ENCODE measurements around the gene TXNRD2. TPM values are rescaled to one million over a fixed set of nuclear protein-coding genes. Genes with fewer than 3 reads are reported as not detected.

The TXNRD2 gene
- total RNA-seq, 1 donor from 2014 or later: 47.5 TPM

GRCh38 chr22:19962246-19962908, 20.8 kb upstream of the TXNRD2 start:
- no peaks in the 10 kb centered on the region for H3K9me3 ChIP-seq
- H3K36me3 ChIP-seq: peaks cover 28% of the 10 kb centered on the region
- ATAC-seq (peak; percentile 71), DNase-seq (peak; percentile 85)
- intact Hi-C loops (cut with DNase I): no loop called here
- TF ChIP-seq CTCF (IDR thresholded peaks at IDR 0.05): peak; percentile 47
- peaks cover 33% of the 10 kb centered on the region for H3K4me1 ChIP-seq
- no peaks in the 10 kb centered on the region for H3K27me3 ChIP-seq (ENCODE audit: low read depth)
- H3K27ac ChIP-seq: peak overlapping the region; percentile 78
- peak overlapping the region; percentile 35 for H3K4me3 ChIP-seq

DNA sequence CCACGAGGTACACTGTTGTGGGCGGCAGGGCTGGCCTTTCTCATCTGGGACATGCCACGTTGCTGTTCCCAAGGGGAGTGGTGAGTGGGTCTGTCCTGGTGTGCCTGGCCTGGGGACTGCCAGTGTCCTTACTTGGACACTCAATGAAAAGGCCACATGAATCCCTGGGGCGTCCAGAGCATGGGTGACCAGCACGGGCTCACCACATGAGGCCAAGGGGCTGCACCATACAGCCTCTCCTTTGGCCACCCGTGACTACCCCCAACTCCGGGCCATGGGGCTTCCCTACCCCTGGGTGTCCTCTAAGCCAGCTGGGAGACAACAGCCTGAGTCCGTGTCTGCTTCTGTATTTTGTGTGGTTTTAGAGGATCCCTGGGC, 20.2 kb upstream of the TXNRD2 start:
- DNase-seq (no peak), ATAC-seq (no peak)
- Histone ChIP-seq H3K27me3 (ENCODE audit: low read depth) (no peaks in the 10 kb centered on the region), H3K4me1 (peaks cover 33% of the 10 kb centered on the region), H3K4me3 (no peak overlapping the region), H3K9me3 (no peaks in the 10 kb centered on the region), H3K36me3 (peaks cover 23% of the 10 kb centered on the region), H3K27ac (no peak overlapping the region)
- intact Hi-C loops (cut with DNase I): no loop called here
- no peak for TF ChIP-seq CTCF (IDR thresholded peaks at IDR 0.05)

GRCh38 chr22:19961201-19961580, 19.6 kb upstream of the TXNRD2 start:
- intact Hi-C loops (cut with DNase I): no loop called here
- no peak for DNase-seq
- Histone ChIP-seq H3K9me3 (no peaks in the 10 kb centered on the region), H3K4me1 (peaks cover 33% of the 10 kb centered on the region), H3K27me3 (ENCODE audit: low read depth) (no peaks in the 10 kb centered on the region), H3K27ac (no peak overlapping the region), H3K36me3 (peaks cover 22% of the 10 kb centered on the region), H3K4me3 (no peak overlapping the region)
- no peak for TF ChIP-seq CTCF (IDR thresholded peaks at IDR 0.05)
- ATAC-seq: no peak

DNA sequence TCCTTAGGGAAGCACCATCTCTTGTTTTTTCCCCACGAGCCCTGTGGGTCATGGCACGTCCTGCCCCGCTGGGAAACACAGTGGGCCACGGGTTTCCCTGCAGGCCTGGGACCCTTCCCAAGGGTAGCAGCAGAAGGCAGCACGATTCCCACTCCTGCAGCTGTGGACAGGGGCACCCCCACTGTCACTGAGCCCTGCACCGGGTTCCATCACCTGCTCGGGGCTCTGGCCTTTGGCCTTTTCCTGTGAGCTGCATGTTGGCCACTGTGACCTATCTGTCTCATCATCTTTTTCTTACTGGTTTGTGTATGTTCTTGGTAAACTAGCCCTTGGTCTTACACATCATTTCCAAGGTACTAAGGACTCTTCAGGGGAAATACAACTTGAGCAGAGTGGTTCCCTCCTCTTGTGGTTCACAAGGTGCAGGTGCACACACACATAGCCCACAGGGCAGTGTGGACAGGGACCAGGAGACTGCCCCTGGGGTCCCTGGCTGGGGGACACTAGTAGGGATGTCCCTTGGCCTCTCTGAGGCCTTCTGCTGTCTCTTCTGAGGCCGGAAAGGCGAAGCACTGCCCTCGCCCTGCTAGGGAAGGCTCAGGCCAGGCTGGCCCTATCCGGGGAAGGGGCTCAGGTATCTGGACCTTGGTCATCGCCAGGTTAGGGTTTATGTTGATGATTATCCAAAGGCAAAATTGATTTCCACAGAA, 19.0 kb upstream of the TXNRD2 start:
- Histone ChIP-seq H3K27ac (peak overlapping the region; percentile 6), H3K9me3 (no peaks in the 10 kb centered on the region), H3K36me3 (peaks cover 22% of the 10 kb centered on the region), H3K27me3 (ENCODE audit: low read depth) (no peaks in the 10 kb centered on the region), H3K4me3 (no peak overlapping the region), H3K4me1 (peaks cover 34% of the 10 kb centered on the region)
- intact Hi-C loops (cut with DNase I): no loop called here
- DNase-seq: peak; percentile 34
- TF ChIP-seq CTCF (IDR thresholded peaks at IDR 0.05): no peak
- ATAC-seq: no peak

- H3K36me3 ChIP-seq: peaks cover 16% of the 10 kb centered on the region
- TF ChIP-seq CTCF (IDR thresholded peaks at IDR 0.05): no peak
- peaks cover 40% of the 10 kb centered on the region for H3K4me1 ChIP-seq
- H3K4me3 ChIP-seq: peak overlapping the region; percentile 38
- ATAC-seq (no peak), DNase-seq (peak; percentile 42)
- H3K27ac ChIP-seq: peak overlapping the region; percentile 6
- intact Hi-C loops (cut with DNase I): no loop called here
- H3K27me3 ChIP-seq (ENCODE audit: low read depth): no peaks in the 10 kb centered on the region
- H3K9me3 ChIP-seq: no peaks in the 10 kb centered on the region
Measured at GRCh38 chr22:19959587-19960490, 18.2 kb upstream of the TXNRD2 start.

All from lower lobe of right lung (tissue), 2 donors.